Heart left ventricle (tissue), 13 donors: ENCODE results near the gene ZMYND10.

ENCODE experiments used
- CTCF ChIP-seq, 12 donors: fragments of 200-600 bp; sonication (generic) in 4 of 12; IDR thresholded peaks; one replicate each; pipeline versions ENCODE4 v1.5.0 to v1.8.0; 2018 to 2022; ENCODE audit warnings: antibody characterized with exemption in 12 of 12, mild to moderate bottlenecking in 5 of 12
- POLR2A ChIP-seq, 2 donors: fragments of 450-650 bp; IDR thresholded peaks; one replicate each; pipeline ENCODE4 v1.6.1; 2017; ENCODE audit warnings: antibody characterized with exemption in 2 of 2, mild to moderate bottlenecking in 2 of 2, moderate library complexity in 2 of 2
- donor health status: ischemic (EF 13 %, LVEDD 7.1; RV severe dilation, severe dysfunction).
- donor health status: DM: no; HTN: yes; CAD: no.
- donor health status: DM: no; HTN: no; CAD: no.
- donor health status: ischemic (EF 25% LVEDD 6.9; RV normal size, moderate dysfunction).
- donor health status: ischemic (EF 25% LVEDD 5.7; RV mildly dilated, moderate dysfunction).
- donor health status: ischemic (EF 35%, LVEDD 5.7; RV mildly dilated, moderate dysfunction).
- donor health status: nonischemic (EF 11% LVEDD 7.7; RV severe dilation, severe dysfunction).
- donor health status: DM: yes; HTN: yes; CAD: no.
- donor health status: PGD.
- donor health status: ischemic (EF 29% LVEDD 5.4; RV normal size, mild dysfunction).
- donor health status: nonischemic (EF 23%, LVEDD 6.1; RV moderate dilation, normal function).

- no peak for TF ChIP-seq CTCF (IDR thresholded peaks at IDR 0.05)
- TF ChIP-seq POLR2A (IDR thresholded peaks at IDR 0.05), result no peak
Measured at GRCh38 chr3:50356553-50356952, 11.0 kb upstream of the ZMYND10 start.
